Left renal pelvis (tissue), 4 donors: ENCODE results near the gene ANG. TPM values are rescaled to one million over a fixed set of nuclear protein-coding genes. Genes with fewer than 3 reads are reported as not detected.
"Not testable (repeated sequence)": the region's sequence is repeated elsewhere in the genome, so short reads cannot be mapped to it uniquely, and the experiment has no call there.

Source experiments
- DNase-seq, 4 donors: peaks; one replicate each; pipeline ENCODE4 v3.0.0-alpha.2; 2013; ENCODE audit warnings: low read depth in 4 of 4, low spot score in 3 of 4
- polyA plus RNA-seq, 4 donors: library from polyadenylated mRNA; unstranded; fragments of 120-200 nt; gene quantifications; one replicate each; pipeline ENCODE4 v1.2.1, GENCODE V29; 2013; ENCODE audit not compliant: insufficient read length in 4 of 4

ANG gene
- polyA plus RNA-seq, 4 donors: 3.7 to 9.1 (median 4.2) TPM

DNA sequence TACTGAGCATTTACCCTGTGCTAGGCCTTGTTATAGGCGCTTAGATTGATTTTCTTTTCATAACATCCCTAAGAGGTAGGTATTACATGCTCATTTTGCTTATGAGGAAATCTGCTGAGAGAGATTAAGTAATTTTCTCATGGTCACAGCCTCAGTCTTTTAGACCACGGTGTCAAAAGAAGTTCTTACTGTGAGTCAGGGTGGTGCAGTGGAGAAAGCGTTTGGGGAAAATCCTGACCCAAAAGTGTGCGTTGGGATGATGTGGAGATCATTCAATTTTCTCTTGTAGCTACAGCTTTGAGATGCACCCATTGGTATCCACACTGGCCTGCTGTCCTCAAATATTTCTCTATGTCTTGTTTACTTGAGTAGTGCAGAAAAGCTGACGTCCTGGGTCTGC, 8.2 kb downstream of the ANG start:
- no peak for DNase-seq

DNA sequence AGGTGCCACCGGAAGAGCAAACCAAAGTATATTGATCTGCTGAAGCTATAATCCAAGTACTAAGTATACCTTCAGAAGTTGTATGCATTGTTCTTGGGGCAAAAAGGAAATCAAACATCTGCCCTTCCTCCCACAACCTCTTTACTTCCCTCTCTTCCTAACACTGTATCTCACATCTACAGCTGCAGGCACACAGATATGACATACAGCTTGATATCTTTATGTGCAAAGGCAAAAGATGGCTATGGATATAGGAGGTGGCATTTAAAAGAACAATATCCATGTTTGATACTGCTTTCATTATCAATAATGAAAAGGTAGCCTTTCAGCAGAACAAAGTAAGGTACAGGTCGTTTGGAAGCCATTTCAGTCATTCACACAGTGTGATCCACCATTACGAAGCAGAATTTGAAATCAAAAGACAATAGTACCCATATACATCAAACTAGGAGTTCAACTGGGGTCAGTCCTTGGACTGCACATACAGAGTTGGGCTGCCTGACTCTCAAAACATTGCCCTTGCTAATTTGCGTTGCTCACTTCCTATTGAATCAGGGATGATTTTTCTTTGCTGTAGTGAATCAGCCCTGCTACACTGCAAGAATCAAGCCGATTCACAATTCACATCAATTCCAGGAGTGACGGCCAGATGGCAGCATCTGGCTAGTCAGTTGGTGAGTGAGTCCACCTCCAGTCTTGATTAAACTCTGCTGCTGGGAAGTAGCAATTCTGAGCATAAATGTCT, 8.9 kb downstream of the ANG start:
- peak in 3 of 4 donors; percentile 45 to 53 (median 48) for DNase-seq

- DNase-seq: no peak
These were observed 9.4 kb downstream of the ANG start for GRCh38 chr14:20698018-20698329.

- no peak for DNase-seq
These were observed 10.4 kb downstream of the ANG start for GRCh38 chr14:20698934-20699333.

DNA sequence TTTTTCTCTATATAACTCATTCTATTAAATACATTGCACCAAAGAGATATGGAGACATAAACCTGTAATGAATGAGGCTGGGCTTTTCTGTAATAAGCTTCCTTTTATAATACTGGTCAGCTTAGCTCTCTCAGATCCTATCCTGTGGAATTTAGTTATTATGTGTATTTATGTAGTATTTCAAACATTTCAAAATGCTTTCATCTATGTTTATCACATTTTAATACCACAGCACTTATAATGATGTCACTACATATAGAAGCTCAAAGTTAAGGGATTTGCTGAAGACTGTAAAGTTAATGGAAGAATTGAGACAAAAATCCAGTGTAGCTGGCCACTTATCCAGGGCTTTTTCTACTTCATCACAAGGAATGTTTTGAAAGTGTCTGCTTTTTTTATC, 11.4 kb downstream of the ANG start:
- DNase-seq: no peak

GRCh38 chr14:20700965-20701364, 12.4 kb downstream of the ANG start:
- DNase-seq: not testable (repeated sequence)

DNA sequence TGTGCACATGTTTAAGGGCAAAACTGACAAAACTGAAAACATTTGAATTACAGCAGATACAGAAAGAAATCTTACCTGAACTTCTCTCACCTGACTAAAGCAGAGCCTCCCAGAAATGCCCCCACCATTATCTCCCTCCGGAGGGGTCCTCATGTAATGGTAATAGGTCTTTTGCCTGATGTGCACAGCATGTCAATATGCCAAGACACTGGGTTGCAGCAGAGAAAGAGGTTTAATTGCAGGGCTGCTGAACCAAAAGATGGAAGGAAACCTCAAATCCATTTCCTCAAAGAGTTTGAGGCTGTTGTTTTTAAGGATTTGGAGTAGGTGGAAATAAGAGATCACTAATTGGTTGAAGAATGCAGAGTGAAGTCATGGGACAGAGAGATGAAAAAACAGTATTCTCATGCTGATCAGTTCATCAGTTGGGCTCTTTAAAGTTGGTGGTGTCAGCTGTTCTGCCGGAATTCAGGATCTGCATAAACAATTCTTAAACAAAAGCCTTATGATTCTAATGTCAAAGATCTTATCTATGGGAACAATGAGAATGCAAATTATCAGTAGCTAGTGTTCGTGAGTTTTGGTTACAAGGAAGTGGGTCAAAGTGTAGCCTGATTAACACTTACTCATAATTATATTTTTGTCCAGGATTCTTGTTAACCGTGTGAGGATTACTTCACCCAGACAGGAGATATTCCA, 18.2 kb downstream of the ANG start:
- no peak for DNase-seq

DNA sequence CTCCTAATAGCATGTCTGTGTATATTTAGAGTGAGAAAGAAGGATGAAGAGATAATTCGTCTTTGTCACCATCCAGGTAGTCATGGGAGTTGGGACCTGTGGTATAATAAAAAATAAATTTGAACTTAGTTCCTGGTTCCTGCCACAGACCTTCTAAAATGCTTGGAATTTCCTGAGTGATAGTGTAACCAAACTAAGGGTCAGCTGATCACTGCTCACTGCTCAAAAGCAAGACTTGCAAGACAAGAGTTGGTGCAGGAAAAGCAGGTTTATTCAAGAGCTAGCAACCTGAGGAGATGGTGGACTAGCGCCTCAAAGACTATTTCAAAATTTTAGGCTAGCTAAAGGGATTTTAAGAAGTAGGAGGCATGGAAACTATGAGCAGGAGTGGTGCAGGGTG, 19.1 kb downstream of the ANG start:
- no peak for DNase-seq

- no peak for DNase-seq
These were observed 22.7 kb downstream of the ANG start for GRCh38 chr14:20711261-20711660.

- DNase-seq: no peak
These were observed 23.1 kb downstream of the ANG start for GRCh38 chr14:20711685-20712084.

- no peak for DNase-seq
These were observed 24.3 kb downstream of the ANG start for GRCh38 chr14:20712904-20713303.

GRCh38 chr14:20714593-20715250, 26.2 kb downstream of the ANG start:
- no peak for DNase-seq

GRCh38 chr14:20719777-20720176, 31.2 kb downstream of the ANG start:
- peak; percentile 31 to 60 (median 40) for DNase-seq

GRCh38 chr14:20720741-20721140, 32.2 kb downstream of the ANG start:
- DNase-seq: no peak

GRCh38 chr14:20722016-20722415, 33.5 kb downstream of the ANG start:
- DNase-seq: no peak

GRCh38 chr14:20723488-20723887, 34.9 kb downstream of the ANG start:
- no peak for DNase-seq

GRCh38 chr14:20726121-20726520, 37.6 kb downstream of the ANG start:
- not testable (repeated sequence) for DNase-seq

DNA sequence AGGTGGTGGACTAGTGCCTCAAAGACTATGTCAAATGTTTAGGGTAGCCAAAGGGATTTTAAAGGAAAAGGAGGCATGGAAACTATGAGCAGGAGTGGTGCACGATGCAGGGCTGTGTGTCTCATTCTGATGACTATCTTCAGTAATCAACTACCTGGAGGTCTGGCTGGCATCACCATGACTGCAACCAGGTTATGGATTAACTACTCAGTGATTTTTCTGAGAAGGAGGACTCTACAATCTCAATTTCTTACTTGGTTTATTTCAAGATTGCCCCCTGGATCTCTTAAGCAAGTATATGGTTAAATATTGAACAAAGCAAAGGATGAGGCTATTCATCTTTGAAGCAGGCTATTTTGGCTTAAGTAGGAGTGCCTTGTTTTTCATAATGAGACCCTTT, 38.0 kb downstream of the ANG start:
- DNase-seq: no peak

- no peak for DNase-seq
These were observed 42.3 kb downstream of the ANG start for GRCh38 chr14:20730891-20731290.

GRCh38 chr14:20732477-20732876, 43.9 kb downstream of the ANG start:
- no peak for DNase-seq

GRCh38 chr14:20732979-20733635, 44.5 kb downstream of the ANG start:
- DNase-seq: no peak
